GM12864 (cell line): ENCODE data around the gene GALNT6.
A peak's percentile ranks its signal among the peaks of the same experiment; 100 is the strongest.

Experiments
- DNase-seq: peaks from one replicate; pipeline ENCODE4 v3.0.0-alpha.2; 2011; ENCODE audit warnings: low read depth
- H3K4me3 ChIP-seq: 2 replicates; pipeline ENCODE4 v1.5.1; 2011; ENCODE audit warnings: mild to moderate bottlenecking, low read depth, low read length, control low read depth
- CTCF ChIP-seq: IDR thresholded peaks from 2 replicates; pipeline ENCODE4 v1.5.1; 2011; ENCODE audit warnings: low read depth, mild to moderate bottlenecking, moderate library complexity, low read length, control low read depth, inconsistent platforms; ENCODE audit errors: missing control alignments

Gene GALNT6

GRCh38 chr12:51390891-51391282 lies 319 bp downstream of the GALNT6 start:
- DNase-seq: no peak
- H3K4me3 ChIP-seq: peak overlapping the region; percentile 82
- TF ChIP-seq CTCF: peak; percentile 3

- no peak for DNase-seq
- H3K4me3 ChIP-seq: peak overlapping the region; percentile 82
- no peak for TF ChIP-seq CTCF
These were observed 749 bp downstream of the GALNT6 start for GRCh38 chr12:51390457-51390856.

GRCh38 chr12:51389302-51389999 lies 1.8 kb downstream of the GALNT6 start:
- no peak overlapping the region for H3K4me3 ChIP-seq
- TF ChIP-seq CTCF: no peak
- DNase-seq: no peak

- TF ChIP-seq CTCF: no peak
- no peak for DNase-seq
- H3K4me3 ChIP-seq: no peak overlapping the region
These were observed 2.4 kb downstream of the GALNT6 start for GRCh38 chr12:51388846-51389245.

GRCh38 chr12:51388069-51388799 lies 3.0 kb downstream of the GALNT6 start:
- no peak for TF ChIP-seq CTCF
- no peak overlapping the region for H3K4me3 ChIP-seq
- no peak for DNase-seq

GRCh38 chr12:51386351-51386750 lies 4.9 kb downstream of the GALNT6 start:
- no peak for DNase-seq
- TF ChIP-seq CTCF: no peak
- no peak overlapping the region for H3K4me3 ChIP-seq
